Type B pancreatic cell (in vitro differentiated cells): ENCODE data around the gene TAB2. TPM values are rescaled to one million over a fixed set of nuclear protein-coding genes. Genes with fewer than 3 reads are reported as not detected.
"Not testable (repeated sequence)": the region's sequence is repeated elsewhere in the genome, so short reads cannot be mapped to it uniquely, and the experiment has no call there.

Experiments
- DNase-seq: peaks from one replicate; pipeline ENCODE4 v3.0.0; 2021; ENCODE audit warnings: mixed read lengths; ENCODE audit not compliant: unreplicated experiment; ENCODE audit errors: extremely low spot score
- H3K27ac Mint-ChIP-seq: 2 replicates; pipeline ENCODE4 v1.8.0; 2021; ENCODE audit warnings: mild to moderate bottlenecking, mixed read lengths
- H3K27me3 Mint-ChIP-seq: 2 replicates; pipeline ENCODE4 v1.8.0; 2021; ENCODE audit warnings: mixed read lengths
- H3K36me3 Mint-ChIP-seq: 2 replicates; pipeline ENCODE4 v1.8.0; 2021; ENCODE audit warnings: mixed read lengths
- H3K4me1 Mint-ChIP-seq: one replicate; pipeline ENCODE4 v1.8.0; 2021; ENCODE audit warnings: mixed read lengths; ENCODE audit not compliant: unreplicated experiment
- H3K4me3 Mint-ChIP-seq: 2 replicates; pipeline ENCODE4 v1.8.0; 2021; ENCODE audit warnings: mild to moderate bottlenecking, mixed read lengths
- H3K9me3 Mint-ChIP-seq: 2 replicates; pipeline ENCODE4 v1.8.0; 2021; ENCODE audit warnings: mixed read lengths
- total RNA-seq: library from RNA; stranded (reverse); gene quantifications from 2 replicates; pipeline ENCODE4 v1.2.1, GENCODE V29; 2021; ENCODE audit warnings: low replicate concordance
- TF ChIP-seq, protein P1 (sequence below): fragments of 200-600 bp; sonication (generic); conservative IDR thresholded peaks from 2 replicates; pipeline ENCODE4 v1.5.0; 2021; ENCODE audit warnings: antibody characterized with exemption, mild to moderate bottlenecking

The TAB2 gene
- total RNA-seq, 1 donor from 2014 or later, result 58.7 TPM

DNA sequence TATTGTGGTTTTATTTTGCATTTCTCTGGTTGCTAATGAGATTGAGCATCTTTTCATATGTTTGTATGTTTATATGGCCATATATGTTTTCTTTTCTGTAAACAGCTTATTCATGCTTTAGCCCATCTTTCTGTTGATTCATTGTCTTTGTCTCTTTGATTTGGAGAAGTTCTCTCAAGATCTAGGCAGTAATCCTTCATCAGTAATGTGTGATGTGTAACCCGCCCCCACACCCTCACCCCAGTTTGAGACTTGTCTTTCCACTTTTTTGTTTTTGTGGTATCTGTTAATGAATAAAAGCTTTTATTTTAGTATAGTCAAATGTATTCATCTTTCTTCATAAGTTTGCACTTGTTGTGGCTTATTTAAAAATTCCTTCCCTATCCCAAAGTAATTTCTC is 141.3 kb downstream of the TAB2 start:
- H3K27me3 Mint-ChIP-seq, result peaks cover 11% of the 10 kb centered on the region
- H3K4me3 Mint-ChIP-seq, result no peak overlapping the region
- no peak overlapping the region for H3K27ac Mint-ChIP-seq
- no peaks in the 10 kb centered on the region for H3K9me3 Mint-ChIP-seq
- TF ChIP-seq, protein P1, sequence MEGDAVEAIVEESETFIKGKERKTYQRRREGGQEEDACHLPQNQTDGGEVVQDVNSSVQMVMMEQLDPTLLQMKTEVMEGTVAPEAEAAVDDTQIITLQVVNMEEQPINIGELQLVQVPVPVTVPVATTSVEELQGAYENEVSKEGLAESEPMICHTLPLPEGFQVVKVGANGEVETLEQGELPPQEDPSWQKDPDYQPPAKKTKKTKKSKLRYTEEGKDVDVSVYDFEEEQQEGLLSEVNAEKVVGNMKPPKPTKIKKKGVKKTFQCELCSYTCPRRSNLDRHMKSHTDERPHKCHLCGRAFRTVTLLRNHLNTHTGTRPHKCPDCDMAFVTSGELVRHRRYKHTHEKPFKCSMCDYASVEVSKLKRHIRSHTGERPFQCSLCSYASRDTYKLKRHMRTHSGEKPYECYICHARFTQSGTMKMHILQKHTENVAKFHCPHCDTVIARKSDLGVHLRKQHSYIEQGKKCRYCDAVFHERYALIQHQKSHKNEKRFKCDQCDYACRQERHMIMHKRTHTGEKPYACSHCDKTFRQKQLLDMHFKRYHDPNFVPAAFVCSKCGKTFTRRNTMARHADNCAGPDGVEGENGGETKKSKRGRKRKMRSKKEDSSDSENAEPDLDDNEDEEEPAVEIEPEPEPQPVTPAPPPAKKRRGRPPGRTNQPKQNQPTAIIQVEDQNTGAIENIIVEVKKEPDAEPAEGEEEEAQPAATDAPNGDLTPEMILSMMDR, result no peak
- H3K36me3 Mint-ChIP-seq, result no peaks in the 10 kb centered on the region
- peaks cover 3% of the 10 kb centered on the region for H3K4me1 Mint-ChIP-seq
- DNase-seq, result no peak

DNA sequence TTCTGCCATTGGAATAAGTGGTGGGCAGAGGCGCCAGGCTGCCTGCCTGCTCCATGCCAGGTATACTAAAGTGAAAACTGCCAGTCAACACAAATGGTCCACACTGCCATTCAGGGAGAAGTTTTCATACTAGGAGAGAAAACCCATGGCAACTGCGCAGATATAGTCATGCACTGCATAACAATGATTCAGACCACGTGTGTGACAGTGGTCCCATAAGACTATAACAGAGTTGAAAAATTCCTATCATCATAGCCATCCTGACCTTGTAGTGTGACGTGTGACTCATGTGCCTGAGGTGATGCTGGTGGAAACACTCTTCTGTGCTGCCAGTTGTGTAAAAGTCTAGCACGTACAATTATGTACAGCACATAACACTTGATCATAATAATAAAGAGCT is 142.2 kb downstream of the TAB2 start:
- Mint-ChIP-seq H3K4me1 (peaks cover 11% of the 10 kb centered on the region), H3K36me3 (no peaks in the 10 kb centered on the region), H3K27ac (no peak overlapping the region), H3K27me3 (peaks cover 10% of the 10 kb centered on the region), H3K9me3 (no peaks in the 10 kb centered on the region), H3K4me3 (no peak overlapping the region)
- TF ChIP-seq, protein P1, result no peak
- no peak for DNase-seq

- H3K27me3 Mint-ChIP-seq, H3K9me3 Mint-ChIP-seq, H3K27ac Mint-ChIP-seq, H3K36me3 Mint-ChIP-seq, H3K4me3 Mint-ChIP-seq, DNase-seq: not testable (repeated sequence)
- peaks cover 11% of the 10 kb centered on the region for H3K4me1 Mint-ChIP-seq
These were observed 142.7 kb downstream of the TAB2 start for GRCh38 chr6:149460249-149460648.

Other genes starting within 250 kb of the TAB2 start
- 0.98 and 2.8 TPM in 2 replicates for gene SUMO4, start 82.5 kb downstream of the TAB2 start, total RNA-seq
- gene ZC3H12D, start 167.3 kb downstream of the TAB2 start, total RNA-seq, result 0.58 and 0.98 TPM in 2 replicates
- 29.4 and 36.7 TPM in 2 replicates for gene PPIL4, start 228.3 kb downstream of the TAB2 start, total RNA-seq
- 29.2 and 29.4 TPM in 2 replicates for gene GINM1, start 248.7 kb downstream of the TAB2 start, total RNA-seq